HG02840 (cell line): ENCODE data around the gene SCAMP2.
"Not testable (repeated sequence)": the region's sequence is repeated elsewhere in the genome, so short reads cannot be mapped to it uniquely, and the experiment has no call there.

Experiments used
- ATAC-seq: cut with Tn5 transposase; IDR thresholded peaks from one replicate; pipeline ENCODE4 v1.9.1; 2021; ENCODE audit warnings: mild to moderate bottlenecking, moderate library complexity, moderate number of reproducible peaks; ENCODE audit not compliant: unreplicated experiment, low FRiP score

Gene SCAMP2, protein sequence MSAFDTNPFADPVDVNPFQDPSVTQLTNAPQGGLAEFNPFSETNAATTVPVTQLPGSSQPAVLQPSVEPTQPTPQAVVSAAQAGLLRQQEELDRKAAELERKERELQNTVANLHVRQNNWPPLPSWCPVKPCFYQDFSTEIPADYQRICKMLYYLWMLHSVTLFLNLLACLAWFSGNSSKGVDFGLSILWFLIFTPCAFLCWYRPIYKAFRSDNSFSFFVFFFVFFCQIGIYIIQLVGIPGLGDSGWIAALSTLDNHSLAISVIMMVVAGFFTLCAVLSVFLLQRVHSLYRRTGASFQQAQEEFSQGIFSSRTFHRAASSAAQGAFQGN

DNA sequence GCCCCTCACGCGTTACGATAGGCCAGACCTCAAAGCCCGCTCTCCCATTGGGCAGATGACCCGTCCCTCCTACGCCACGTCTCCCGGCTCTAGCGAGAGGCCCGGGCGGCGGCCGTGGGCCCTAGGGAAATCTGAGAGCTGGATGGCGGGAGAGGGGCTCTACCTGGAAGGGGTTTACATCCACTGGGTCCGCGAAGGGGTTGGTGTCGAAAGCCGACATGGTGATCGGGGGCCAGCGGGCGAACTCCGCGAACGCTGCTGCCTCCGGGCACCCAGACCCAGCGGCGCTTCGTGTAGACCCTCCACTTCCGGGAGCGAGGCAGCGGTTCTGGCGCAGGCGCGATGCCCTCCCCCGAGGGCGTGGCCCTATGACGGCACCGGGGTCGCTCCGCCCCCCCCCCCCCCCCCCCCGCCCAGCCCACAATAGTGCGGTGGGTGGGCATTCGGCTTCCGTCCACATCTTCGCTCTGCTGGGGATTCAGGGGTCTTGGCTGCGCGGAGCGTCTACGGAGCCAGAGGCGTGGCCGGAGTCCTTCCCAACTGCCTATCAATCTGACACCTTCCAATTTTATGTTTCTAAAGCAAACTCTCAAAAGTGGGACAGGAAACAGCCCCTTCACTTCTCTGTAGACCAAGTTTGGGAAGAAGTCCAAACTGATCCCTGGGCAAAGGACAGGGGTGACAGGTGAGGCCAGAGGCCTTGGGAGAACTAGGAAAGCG lies at the start of gene SCAMP2:
TSS of gene SCAMP2 (minus strand) at position 330 of the 720 bp plus-strand sequence. CDS start at position 220, 110 bp downstream.
- peak; percentile 85 for ATAC-seq

DNA sequence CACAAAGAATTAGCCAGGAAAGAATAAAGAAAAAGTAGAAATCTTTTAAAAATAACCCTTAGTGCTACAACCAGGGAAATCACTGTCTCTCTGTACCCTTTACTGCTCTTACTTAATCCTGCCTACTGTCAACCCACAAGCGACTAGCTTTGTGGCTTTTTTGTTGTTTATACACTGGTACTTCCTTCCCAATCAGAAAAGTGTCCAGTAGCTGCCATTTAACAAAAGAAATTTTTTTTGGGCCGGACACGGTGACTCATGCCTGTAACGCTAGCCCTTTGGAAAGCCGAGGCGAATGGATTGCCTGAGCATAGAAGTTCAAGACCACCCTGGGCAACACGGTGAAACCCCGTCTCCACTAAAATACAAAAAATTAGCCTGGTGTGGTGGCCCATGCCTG lies 47.3 kb upstream of the SCAMP2 start:
- ATAC-seq: no peak

- ATAC-seq: no peak
Measured at GRCh38 chr15:74917676-74918075, 44.5 kb upstream of the SCAMP2 start.

DNA sequence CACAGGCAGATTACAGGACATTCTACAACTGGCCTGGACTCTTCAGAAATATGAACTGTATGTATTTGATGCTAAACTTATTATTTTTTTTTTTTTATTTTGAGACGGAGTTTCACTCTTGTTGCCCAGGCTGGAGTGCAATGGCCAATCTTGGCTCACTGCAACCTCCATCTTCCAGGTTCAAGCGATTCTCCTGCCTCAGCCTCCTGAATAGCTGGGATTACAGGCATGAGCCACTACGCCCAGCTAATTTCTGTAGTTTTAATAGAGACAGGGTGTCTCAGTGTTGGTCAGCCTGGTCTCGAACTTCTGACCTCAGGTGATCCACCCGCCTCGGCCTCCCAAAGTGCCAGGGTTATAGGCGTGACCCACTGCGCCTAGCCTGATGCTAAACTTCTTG lies 40.6 kb upstream of the SCAMP2 start:
- ATAC-seq: not testable (repeated sequence)

DNA sequence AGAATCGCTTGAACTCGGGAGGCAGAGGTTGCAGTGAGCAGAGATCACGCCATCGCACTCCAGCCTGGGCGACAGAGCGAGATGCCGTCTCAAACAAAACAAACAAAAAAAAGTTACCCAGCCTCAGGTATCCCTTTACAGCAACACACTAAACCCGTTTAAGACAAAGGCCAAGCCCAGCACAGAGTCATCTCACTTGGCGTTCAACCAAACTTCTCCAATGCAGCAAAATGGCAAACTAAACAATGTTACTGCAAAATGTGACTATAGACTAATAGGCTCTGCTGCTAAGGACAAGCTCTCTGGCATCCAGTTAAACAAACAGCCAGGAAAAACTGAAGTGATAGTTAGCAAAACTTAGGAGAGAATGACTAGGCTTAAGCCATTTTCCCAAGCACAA lies 39.9 kb upstream of the SCAMP2 start:
- no peak for ATAC-seq

DNA sequence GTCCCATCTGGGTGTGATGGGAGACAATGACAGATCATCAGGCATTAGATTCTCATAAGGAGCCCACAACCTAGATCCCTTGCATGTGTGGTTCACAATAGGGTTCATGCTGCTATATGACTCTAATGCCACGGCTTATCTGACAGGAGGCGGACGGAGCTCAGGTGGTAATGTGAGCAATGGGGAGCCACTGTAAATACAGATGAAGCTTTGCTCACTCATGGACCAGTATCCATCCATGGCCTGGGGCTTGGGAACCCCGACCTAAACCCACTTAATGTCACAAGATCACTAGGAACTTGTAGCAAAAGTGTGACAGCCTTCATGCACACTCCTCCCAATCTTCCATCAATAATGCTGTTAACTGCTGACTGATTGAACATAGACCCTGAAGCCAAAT lies 35.5 kb upstream of the SCAMP2 start:
- ATAC-seq: no peak

DNA sequence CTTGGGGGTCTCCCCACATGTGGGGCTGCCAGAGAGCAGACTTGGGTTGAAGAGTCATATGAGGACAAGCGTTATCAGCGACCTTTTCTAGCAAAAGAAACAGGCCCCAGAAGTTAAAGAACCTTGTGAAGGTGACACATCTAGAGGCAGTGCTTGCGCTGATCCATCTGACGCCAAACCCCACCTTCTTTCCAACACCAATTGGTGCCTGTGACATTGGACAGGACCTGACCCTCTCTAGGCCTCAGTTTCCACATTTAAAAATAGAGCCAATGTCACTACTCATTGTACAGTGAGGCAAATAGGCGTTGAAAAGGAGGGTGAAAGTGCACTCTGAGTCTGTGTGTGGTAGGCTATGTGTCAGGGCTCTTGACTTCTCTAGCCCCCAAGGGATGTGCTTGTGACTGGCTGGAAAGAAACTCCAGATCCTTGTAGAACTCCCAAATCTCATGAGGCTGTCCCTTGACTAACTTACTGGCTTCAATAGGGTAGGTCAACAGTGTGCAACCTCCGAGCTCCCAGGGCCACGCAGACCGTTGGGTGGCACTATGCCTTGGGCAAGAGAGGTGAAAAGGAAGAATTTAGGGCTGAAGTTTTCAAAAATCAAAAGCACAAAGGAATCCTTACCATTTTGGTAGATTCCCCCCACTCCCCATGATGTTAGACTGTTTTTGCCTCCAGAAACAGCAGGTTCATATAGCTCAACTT lies 34.2 kb upstream of the SCAMP2 start:
- peak; percentile 3 for ATAC-seq

GRCh38 chr15:74906450-74907162 lies 33.4 kb upstream of the SCAMP2 start, which contains the start of gene FAM219B:
FAM219B (minus strand) TSS chr15:74906851; CDS start chr15:74906800, 51 bp downstream.
- peak; percentile 73 for ATAC-seq

- ATAC-seq: peak; percentile 22
Measured at GRCh38 chr15:74906067-74906449, 32.9 kb upstream of the SCAMP2 start.

DNA sequence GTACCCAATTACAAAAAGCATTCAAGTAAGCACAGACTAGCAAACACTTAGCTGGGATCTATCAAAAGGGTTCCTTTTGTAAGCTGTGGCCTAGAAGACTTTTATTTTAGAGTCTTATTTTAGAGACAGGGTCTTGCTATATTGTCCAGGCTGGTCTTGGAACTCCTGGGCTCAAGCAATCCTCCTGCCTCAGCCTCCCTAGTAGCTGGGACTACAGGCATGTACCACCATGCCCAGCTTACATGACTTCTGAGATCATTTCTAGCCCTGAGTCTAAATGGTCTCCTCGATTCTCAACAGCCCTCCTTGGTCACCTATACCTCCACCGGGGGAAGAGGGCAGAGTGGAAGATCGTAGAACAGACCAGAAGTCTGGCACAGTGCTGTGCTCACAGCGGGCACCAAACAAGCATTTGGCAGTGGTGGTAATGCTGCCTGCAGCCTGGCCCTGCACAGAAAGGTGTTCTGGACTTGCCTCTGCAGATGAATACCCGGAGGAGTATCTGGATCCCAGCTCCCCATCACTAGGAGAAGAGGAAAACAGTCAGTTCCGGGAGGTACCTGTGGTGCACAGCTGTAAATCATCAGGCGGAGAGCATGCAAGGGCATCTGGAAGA lies 31.1 kb upstream of the SCAMP2 start:
- no peak for ATAC-seq

- no peak for ATAC-seq
Measured at GRCh38 chr15:74903676-74904075, 30.5 kb upstream of the SCAMP2 start.

- ATAC-seq: no peak
Measured at GRCh38 chr15:74902295-74903075, 29.3 kb upstream of the SCAMP2 start.

GRCh38 chr15:74901612-74902063 lies 28.5 kb upstream of the SCAMP2 start:
- ATAC-seq: no peak

DNA sequence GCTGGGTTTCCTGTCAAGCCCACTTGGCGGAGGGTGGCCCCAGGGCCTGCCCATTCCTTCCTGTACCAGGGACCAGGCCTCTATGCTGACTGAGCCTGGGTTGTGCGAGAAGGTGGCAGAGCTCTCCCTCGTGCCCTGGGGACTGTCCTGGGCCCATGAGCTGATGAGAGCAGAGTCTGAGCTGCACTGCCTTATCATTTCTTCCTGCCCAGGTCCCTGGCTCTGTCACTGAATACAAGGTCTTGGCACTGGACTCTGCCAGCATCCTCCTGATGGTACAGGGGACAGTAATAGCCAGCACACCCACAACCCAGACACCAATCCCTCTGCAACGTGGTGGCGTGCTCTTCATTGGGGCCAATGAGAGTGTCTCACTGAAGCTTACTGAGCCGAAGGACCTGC lies 24.1 kb upstream of the SCAMP2 start:
- ATAC-seq: no peak

GRCh38 chr15:74896316-74896715 lies 23.2 kb upstream of the SCAMP2 start:
- no peak for ATAC-seq

GRCh38 chr15:74895830-74896229 lies 22.7 kb upstream of the SCAMP2 start:
- ATAC-seq: no peak

- not testable (repeated sequence) for ATAC-seq
Measured at GRCh38 chr15:74894383-74894782, 21.2 kb upstream of the SCAMP2 start.

DNA sequence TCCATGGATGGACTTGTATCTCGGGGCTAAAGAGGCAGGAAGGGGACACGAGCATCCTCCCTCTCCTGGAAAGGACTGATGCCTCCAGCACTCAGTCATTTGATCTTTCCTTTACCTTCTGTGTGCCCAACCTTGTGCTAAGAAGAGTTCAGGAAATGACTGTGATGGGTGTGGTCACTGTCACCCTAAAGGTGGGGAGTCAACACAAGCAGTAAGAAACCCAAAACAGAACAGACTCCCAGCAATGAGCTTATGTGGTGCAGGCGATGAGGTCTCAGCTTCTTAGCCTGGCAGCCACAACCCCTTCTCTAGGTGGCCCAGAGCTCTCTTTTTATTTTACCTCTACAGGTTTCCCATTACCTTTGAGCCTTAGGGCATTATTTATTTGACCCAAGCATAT lies 20.5 kb upstream of the SCAMP2 start:
- ATAC-seq: no peak

DNA sequence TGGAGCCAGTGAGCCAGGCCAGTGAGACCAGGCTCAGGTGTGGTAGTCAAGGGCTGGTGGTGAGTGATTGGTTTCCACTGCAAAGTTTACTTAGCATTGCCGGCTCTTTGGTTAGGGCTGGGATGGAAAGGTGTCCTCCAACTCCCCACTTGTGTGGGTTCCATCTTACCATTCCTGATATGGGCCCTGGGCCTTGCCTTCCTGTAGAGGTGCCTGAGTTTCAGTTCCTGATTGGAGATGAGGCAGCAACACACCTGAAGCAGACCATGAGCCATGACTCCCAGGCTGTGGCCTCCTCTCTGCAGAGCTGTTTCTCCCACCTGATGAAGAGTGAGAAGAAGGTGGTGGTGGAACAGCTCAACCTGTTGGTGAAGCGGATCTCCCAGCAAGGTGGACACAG lies 19.8 kb upstream of the SCAMP2 start:
- no peak for ATAC-seq
